GM23338 (cell line): ENCODE measurements around the gene NPAS3.

ENCODE experiments used
- CREB1 ChIP-seq: fragments of 250-450 bp; sonication (Bioruptor Pico); IDR thresholded peaks from 2 replicates; pipeline ENCODE4 v1.5.0; 2020; ENCODE audit warnings: low read depth, mild to moderate bottlenecking, moderate library complexity
- CTCF ChIP-seq, 2 experiments: fragments of 200-600 bp in 1 of 2; sonication (generic) in 1 of 2; conservative IDR thresholded peaks; 2 replicates each; pipeline versions ENCODE4 v1.5.1 to v1.6.1; 2016 to 2017; ENCODE audit warnings: antibody characterized with exemption in 2 of 2, low read depth in 2 of 2, mild to moderate bottlenecking in 2 of 2, moderate library complexity in 1 of 2
- POLR2AphosphoS5 ChIP-seq: IDR thresholded peaks from 2 replicates; pipeline ENCODE4 v1.6.1; 2016; ENCODE audit warnings: antibody characterized with exemption, low read depth
- REST ChIP-seq: IDR thresholded peaks from one replicate; pipeline ENCODE4 v1.6.1; 2018; ENCODE audit warnings: antibody characterized with exemption; ENCODE audit not compliant: unreplicated experiment

DNA sequence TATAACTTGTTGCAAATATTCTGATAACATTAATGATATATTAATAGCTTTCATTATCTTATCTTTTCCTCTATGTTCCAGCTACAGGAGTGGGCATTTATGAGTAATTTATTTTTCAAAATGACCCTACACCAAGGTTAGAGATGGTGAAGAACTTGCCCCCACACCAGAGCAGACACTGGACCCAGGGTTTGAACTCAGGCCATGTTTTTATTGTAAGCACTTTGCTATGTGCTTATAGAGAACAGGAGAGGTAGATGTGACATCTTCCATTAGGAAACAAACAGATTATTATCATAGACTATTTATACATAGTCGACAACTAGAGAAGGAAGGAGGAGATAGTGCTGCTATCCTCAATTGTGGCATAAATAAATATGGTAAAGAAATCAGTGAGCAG, 747.0 kb downstream of the NPAS3 start:
- TF ChIP-seq CTCF (conservative IDR thresholded peaks at IDR 0.05; ENCODE audit: low read depth in 2 of 2) (no peak), CREB1 (CRISPR knock-in tag) (no peak), REST (no peak), POLR2AphosphoS5 (no peak)
